HL-60 (cell line): ENCODE data around the gene TROAP.

ENCODE experiments used
- POLR2AphosphoS5 ChIP-seq: IDR thresholded peaks from 2 replicates; pipeline ENCODE4 v1.6.1; 2012; ENCODE audit warnings: low read depth
- TF ChIP-seq, protein P1 (sequence below): IDR thresholded peaks from one replicate; pipeline ENCODE4 v1.5.1; 2011; ENCODE audit warnings: low read length, control low read depth, inconsistent platforms; ENCODE audit not compliant: insufficient read depth
- TF ChIP-seq, protein P2 (sequence below): IDR thresholded peaks from 2 replicates; pipeline ENCODE4 v1.6.1; 2012; ENCODE audit warnings: low read depth; ENCODE audit not compliant: insufficient replicate concordance

DNA sequence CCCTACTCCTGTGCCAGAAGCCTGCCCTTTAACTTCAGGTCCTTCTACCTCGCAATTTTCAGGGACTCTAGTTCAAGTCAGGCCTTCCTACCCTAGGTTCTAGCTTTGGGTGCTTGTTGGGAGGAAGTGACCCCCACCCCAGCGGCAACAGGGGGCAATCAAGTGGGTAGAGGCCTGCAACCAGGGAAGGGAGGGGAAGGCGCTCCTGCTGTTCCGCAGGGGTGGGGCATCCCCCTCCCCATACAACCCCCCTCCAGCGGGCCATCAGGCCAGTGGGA, 28.3 kb upstream of the TROAP start:
- no peak for TF ChIP-seq POLR2AphosphoS5
- TF ChIP-seq, protein P1, sequence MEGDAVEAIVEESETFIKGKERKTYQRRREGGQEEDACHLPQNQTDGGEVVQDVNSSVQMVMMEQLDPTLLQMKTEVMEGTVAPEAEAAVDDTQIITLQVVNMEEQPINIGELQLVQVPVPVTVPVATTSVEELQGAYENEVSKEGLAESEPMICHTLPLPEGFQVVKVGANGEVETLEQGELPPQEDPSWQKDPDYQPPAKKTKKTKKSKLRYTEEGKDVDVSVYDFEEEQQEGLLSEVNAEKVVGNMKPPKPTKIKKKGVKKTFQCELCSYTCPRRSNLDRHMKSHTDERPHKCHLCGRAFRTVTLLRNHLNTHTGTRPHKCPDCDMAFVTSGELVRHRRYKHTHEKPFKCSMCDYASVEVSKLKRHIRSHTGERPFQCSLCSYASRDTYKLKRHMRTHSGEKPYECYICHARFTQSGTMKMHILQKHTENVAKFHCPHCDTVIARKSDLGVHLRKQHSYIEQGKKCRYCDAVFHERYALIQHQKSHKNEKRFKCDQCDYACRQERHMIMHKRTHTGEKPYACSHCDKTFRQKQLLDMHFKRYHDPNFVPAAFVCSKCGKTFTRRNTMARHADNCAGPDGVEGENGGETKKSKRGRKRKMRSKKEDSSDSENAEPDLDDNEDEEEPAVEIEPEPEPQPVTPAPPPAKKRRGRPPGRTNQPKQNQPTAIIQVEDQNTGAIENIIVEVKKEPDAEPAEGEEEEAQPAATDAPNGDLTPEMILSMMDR: no peak
- TF ChIP-seq, protein P2, sequence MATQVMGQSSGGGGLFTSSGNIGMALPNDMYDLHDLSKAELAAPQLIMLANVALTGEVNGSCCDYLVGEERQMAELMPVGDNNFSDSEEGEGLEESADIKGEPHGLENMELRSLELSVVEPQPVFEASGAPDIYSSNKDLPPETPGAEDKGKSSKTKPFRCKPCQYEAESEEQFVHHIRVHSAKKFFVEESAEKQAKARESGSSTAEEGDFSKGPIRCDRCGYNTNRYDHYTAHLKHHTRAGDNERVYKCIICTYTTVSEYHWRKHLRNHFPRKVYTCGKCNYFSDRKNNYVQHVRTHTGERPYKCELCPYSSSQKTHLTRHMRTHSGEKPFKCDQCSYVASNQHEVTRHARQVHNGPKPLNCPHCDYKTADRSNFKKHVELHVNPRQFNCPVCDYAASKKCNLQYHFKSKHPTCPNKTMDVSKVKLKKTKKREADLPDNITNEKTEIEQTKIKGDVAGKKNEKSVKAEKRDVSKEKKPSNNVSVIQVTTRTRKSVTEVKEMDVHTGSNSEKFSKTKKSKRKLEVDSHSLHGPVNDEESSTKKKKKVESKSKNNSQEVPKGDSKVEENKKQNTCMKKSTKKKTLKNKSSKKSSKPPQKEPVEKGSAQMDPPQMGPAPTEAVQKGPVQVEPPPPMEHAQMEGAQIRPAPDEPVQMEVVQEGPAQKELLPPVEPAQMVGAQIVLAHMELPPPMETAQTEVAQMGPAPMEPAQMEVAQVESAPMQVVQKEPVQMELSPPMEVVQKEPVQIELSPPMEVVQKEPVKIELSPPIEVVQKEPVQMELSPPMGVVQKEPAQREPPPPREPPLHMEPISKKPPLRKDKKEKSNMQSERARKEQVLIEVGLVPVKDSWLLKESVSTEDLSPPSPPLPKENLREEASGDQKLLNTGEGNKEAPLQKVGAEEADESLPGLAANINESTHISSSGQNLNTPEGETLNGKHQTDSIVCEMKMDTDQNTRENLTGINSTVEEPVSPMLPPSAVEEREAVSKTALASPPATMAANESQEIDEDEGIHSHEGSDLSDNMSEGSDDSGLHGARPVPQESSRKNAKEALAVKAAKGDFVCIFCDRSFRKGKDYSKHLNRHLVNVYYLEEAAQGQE: no peak
